Measurements from ENCODE around the gene HAGH.

Gene HAGH

GRCh38 chr16:1790611-1791255 lies 35.9 kb downstream of the HAGH start:
- H3K9me3 Mint-ChIP-seq: no peaks in the 10 kb centered on the region
- DNase-seq (ENCODE audit: low spot score in 2 of 2) (no peak), ATAC-seq (ENCODE audit: low read depth) (no peak)
- H3K27me3 Mint-ChIP-seq: no peaks in the 10 kb centered on the region
- peaks cover 4% of the 10 kb centered on the region for H3K36me3 Mint-ChIP-seq
- peaks cover 2% of the 10 kb centered on the region for H3K4me1 Mint-ChIP-seq
- no peak overlapping the region for H3K4me3 Mint-ChIP-seq
- H3K27ac Mint-ChIP-seq: no peak overlapping the region

- Mint-ChIP-seq H3K9me3 (no peaks in the 10 kb centered on the region), H3K4me3 (no peak overlapping the region), H3K27me3 (no peaks in the 10 kb centered on the region), H3K4me1 (peaks cover 2% of the 10 kb centered on the region), H3K36me3 (peaks cover 4% of the 10 kb centered on the region), H3K27ac (no peak overlapping the region)
- ATAC-seq (ENCODE audit: low read depth): no peak
- DNase-seq (ENCODE audit: low spot score in 2 of 2): no peak
These were observed 36.4 kb downstream of the HAGH start for GRCh38 chr16:1790261-1790610.

- H3K9me3 Mint-ChIP-seq: no peaks in the 10 kb centered on the region
- H3K4me3 Mint-ChIP-seq: no peak overlapping the region
- peaks cover 4% of the 10 kb centered on the region for H3K36me3 Mint-ChIP-seq
- DNase-seq (ENCODE audit: low spot score in 2 of 2) (no peak), ATAC-seq (ENCODE audit: low read depth) (no peak)
- peaks cover 4% of the 10 kb centered on the region for H3K4me1 Mint-ChIP-seq
- H3K27ac Mint-ChIP-seq: no peak overlapping the region
- H3K27me3 Mint-ChIP-seq: no peaks in the 10 kb centered on the region
These were observed 37.0 kb downstream of the HAGH start for GRCh38 chr16:1789643-1790045.

GRCh38 chr16:1788708-1789100 lies 37.9 kb downstream of the HAGH start:
- Mint-ChIP-seq H3K4me3 (no peak overlapping the region), H3K27me3 (no peaks in the 10 kb centered on the region), H3K36me3 (peaks cover 4% of the 10 kb centered on the region), H3K4me1 (peaks cover 4% of the 10 kb centered on the region), H3K9me3 (no peaks in the 10 kb centered on the region), H3K27ac (no peak overlapping the region)
- no peak for ATAC-seq (ENCODE audit: low read depth)
- no peak for DNase-seq (ENCODE audit: low spot score in 2 of 2)

GRCh38 chr16:1788095-1788707 lies 38.4 kb downstream of the HAGH start:
- DNase-seq (ENCODE audit: low spot score in 2 of 2) (no peak), ATAC-seq (ENCODE audit: low read depth) (no peak)
- H3K27me3 Mint-ChIP-seq: no peaks in the 10 kb centered on the region
- peaks cover 4% of the 10 kb centered on the region for H3K36me3 Mint-ChIP-seq
- peaks cover 6% of the 10 kb centered on the region for H3K4me1 Mint-ChIP-seq
- H3K27ac Mint-ChIP-seq: no peak overlapping the region
- no peak overlapping the region for H3K4me3 Mint-ChIP-seq
- no peaks in the 10 kb centered on the region for H3K9me3 Mint-ChIP-seq

GRCh38 chr16:1787322-1788094 lies 39.1 kb downstream of the HAGH start:
- Mint-ChIP-seq H3K27ac (no peak overlapping the region), H3K9me3 (no peaks in the 10 kb centered on the region), H3K4me3 (no peak overlapping the region), H3K36me3 (peaks cover 4% of the 10 kb centered on the region), H3K27me3 (no peaks in the 10 kb centered on the region), H3K4me1 (peaks cover 7% of the 10 kb centered on the region)
- DNase-seq (ENCODE audit: low spot score in 2 of 2): no peak
- ATAC-seq (ENCODE audit: low read depth): no peak

GRCh38 chr16:1787056-1787321 lies 39.6 kb downstream of the HAGH start:
- H3K4me3 Mint-ChIP-seq: no peak overlapping the region
- DNase-seq (ENCODE audit: low spot score in 2 of 2): no peak
- H3K9me3 Mint-ChIP-seq: no peaks in the 10 kb centered on the region
- no peaks in the 10 kb centered on the region for H3K27me3 Mint-ChIP-seq
- peaks cover 7% of the 10 kb centered on the region for H3K4me1 Mint-ChIP-seq
- H3K36me3 Mint-ChIP-seq: peaks cover 4% of the 10 kb centered on the region
- H3K27ac Mint-ChIP-seq: no peak overlapping the region
- no peak for ATAC-seq (ENCODE audit: low read depth)

GRCh38 chr16:1786242-1787055 lies 40.2 kb downstream of the HAGH start:
- peaks cover 4% of the 10 kb centered on the region for H3K36me3 Mint-ChIP-seq
- peaks cover 12% of the 10 kb centered on the region for H3K4me1 Mint-ChIP-seq
- H3K27me3 Mint-ChIP-seq: no peaks in the 10 kb centered on the region
- no peak for ATAC-seq (ENCODE audit: low read depth)
- DNase-seq (ENCODE audit: low spot score in 2 of 2): no peak
- H3K27ac Mint-ChIP-seq: no peak overlapping the region
- no peak overlapping the region for H3K4me3 Mint-ChIP-seq
- H3K9me3 Mint-ChIP-seq: no peaks in the 10 kb centered on the region

GRCh38 chr16:1785846-1786170 lies 40.8 kb downstream of the HAGH start:
- Mint-ChIP-seq H3K36me3 (peaks cover 4% of the 10 kb centered on the region), H3K27me3 (no peaks in the 10 kb centered on the region)

GRCh38 chr16:1784977-1785845 lies 41.4 kb downstream of the HAGH start:
- Mint-ChIP-seq H3K36me3 (peaks cover 4% of the 10 kb centered on the region), H3K4me3 (peak overlapping the region; percentile 57), H3K27ac (no peak overlapping the region), H3K9me3 (no peaks in the 10 kb centered on the region), H3K27me3 (no peaks in the 10 kb centered on the region), H3K4me1 (peaks cover 12% of the 10 kb centered on the region)
- ATAC-seq (ENCODE audit: low read depth) (no peak), DNase-seq (ENCODE audit: low spot score in 2 of 2) (no peak)

More at GRCh38 chr16:1785846-1786170, 40.8 kb downstream of the HAGH start:
- ATAC-seq (ENCODE audit: low read depth): no peak
- Mint-ChIP-seq H3K9me3 (no peaks in the 10 kb centered on the region), H3K27ac (no peak overlapping the region), H3K4me1 (peaks cover 12% of the 10 kb centered on the region), H3K4me3 (no peak overlapping the region)
- DNase-seq (ENCODE audit: low spot score in 2 of 2): no peak

- H3K27me3 Mint-ChIP-seq: no peaks in the 10 kb centered on the region
- peak; percentile 84 for ATAC-seq (ENCODE audit: low read depth)
These were observed 44.0 kb downstream of the HAGH start, which contains the start of the genes NUBP2 and SPSB3 for GRCh38 chr16:1782408-1783264. NUBP2 (plus strand) TSS chr16:1782960; CDS start chr16:1783021, 61 bp downstream. SPSB3 (minus strand) TSS chr16:1782571; CDS start chr16:1781483, 1,088 bp downstream.

GRCh38 chr16:1781758-1782407 lies 44.7 kb downstream of the HAGH start:
- DNase-seq (ENCODE audit: low spot score in 2 of 2): no peak
- peaks cover 2% of the 10 kb centered on the region for H3K36me3 Mint-ChIP-seq
- peak overlapping the region; percentile 88 for H3K4me3 Mint-ChIP-seq
- H3K27me3 Mint-ChIP-seq: no peaks in the 10 kb centered on the region
- peaks cover 13% of the 10 kb centered on the region for H3K4me1 Mint-ChIP-seq
- H3K9me3 Mint-ChIP-seq: no peaks in the 10 kb centered on the region
- peak; percentile 8 for ATAC-seq (ENCODE audit: low read depth)
- H3K27ac Mint-ChIP-seq: peak overlapping the region; percentile 43

More at GRCh38 chr16:1782408-1783264, 44.0 kb downstream of the HAGH start, which contains the start of the genes NUBP2 and SPSB3:
- Mint-ChIP-seq H3K4me1 (peaks cover 13% of the 10 kb centered on the region), H3K9me3 (no peaks in the 10 kb centered on the region), H3K4me3 (peak within 1 kb of the TSS; percentile 88), H3K36me3 (peaks cover 2% of the 10 kb centered on the region), H3K27ac (peak within 1 kb of the TSS; percentile 43)
- DNase-seq (ENCODE audit: low spot score in 2 of 2): peak; percentile 90 to 94

All from memory B cell (primary cell).